Trophoblast cell (in vitro differentiated cells and primary cell): ENCODE measurements around the gene ERVMER34-1.

Source experiments
- DNase-seq, 2 donors: peaks; one replicate each; pipeline ENCODE4 v3.0.0-alpha.2; 2016
- H2AFZ ChIP-seq: 2 replicates; pipeline ENCODE4 v1.6.1; 2013; ENCODE audit warnings: low read length, moderate library complexity, mild to moderate bottlenecking; ENCODE audit not compliant: insufficient read depth, poor library complexity
- H2AK5ac ChIP-seq: 2 replicates; pipeline ENCODE4 v1.6.1; 2013; ENCODE audit warnings: mild to moderate bottlenecking, low read length
- H2BK120ac ChIP-seq: 2 replicates; pipeline ENCODE4 v1.6.1; 2013; ENCODE audit warnings: low read length, mild to moderate bottlenecking, moderate library complexity; ENCODE audit not compliant: insufficient read depth, poor library complexity
- H2BK12ac ChIP-seq: 2 replicates; pipeline ENCODE4 v1.6.1; 2013; ENCODE audit warnings: mild to moderate bottlenecking, low read length, moderate library complexity
- H2BK5ac ChIP-seq: 2 replicates; pipeline ENCODE4 v1.6.1; 2013; ENCODE audit warnings: low read length, low read depth, moderate library complexity, mild to moderate bottlenecking; ENCODE audit not compliant: poor library complexity
- H3K14ac ChIP-seq: 2 replicates; pipeline ENCODE4 v1.6.1; 2013; ENCODE audit warnings: mild to moderate bottlenecking, low read length
- H3K18ac ChIP-seq: 2 replicates; pipeline ENCODE4 v1.6.1; 2013; ENCODE audit warnings: mild to moderate bottlenecking, low read length
- H3K23ac ChIP-seq: 2 replicates; pipeline ENCODE4 v1.6.1; 2013; ENCODE audit warnings: low read length
- H3K27ac ChIP-seq: 2 replicates; pipeline ENCODE4 v1.5.1; 2013; ENCODE audit warnings: low read depth, mild to moderate bottlenecking, inconsistent platforms, low read length, moderate library complexity
- H3K27me3 ChIP-seq: 2 replicates; pipeline ENCODE4 v1.6.1; 2013; ENCODE audit warnings: inconsistent platforms, mild to moderate bottlenecking, low read length, moderate library complexity; ENCODE audit not compliant: insufficient read depth
- H3K36me3 ChIP-seq, 2 experiments: 1 replicate in 1 of 2; 2 replicates in 1 of 2; pipeline ENCODE4 v1.6.1; 2013; ENCODE audit warnings: low read length in 2 of 2, mild to moderate bottlenecking in 2 of 2, moderate library complexity in 1 of 2; ENCODE audit not compliant: insufficient read depth in 2 of 2, control insufficient read depth in 1 of 2
- H3K4ac ChIP-seq: 2 replicates; pipeline ENCODE4 v1.6.1; 2013; ENCODE audit warnings: low read depth, mild to moderate bottlenecking, low read length, moderate library complexity
- H3K4me1 ChIP-seq, 2 experiments: 1 replicate in 1 of 2; 2 replicates in 1 of 2; pipeline ENCODE4 v1.6.1; 2013; ENCODE audit warnings: low read length in 2 of 2, mild to moderate bottlenecking in 2 of 2, moderate library complexity in 1 of 2; ENCODE audit not compliant: insufficient read depth in 2 of 2, control insufficient read depth in 1 of 2
- H3K4me2 ChIP-seq: 2 replicates; pipeline ENCODE4 v1.6.1; 2013; ENCODE audit warnings: inconsistent platforms, mild to moderate bottlenecking, low read length, moderate library complexity
- H3K4me3 ChIP-seq: 2 replicates; pipeline ENCODE4 v1.5.1; 2013; ENCODE audit warnings: mild to moderate bottlenecking, low read depth, low read length, inconsistent platforms
- H3K79me1 ChIP-seq: one replicate; pipeline ENCODE4 v1.6.1; 2013; ENCODE audit warnings: low read length
- H3K79me2 ChIP-seq: 2 replicates; pipeline ENCODE4 v1.6.1; 2013; ENCODE audit warnings: low read length, mild to moderate bottlenecking; ENCODE audit not compliant: control insufficient read depth, insufficient read depth, poor library complexity
- H3K9ac ChIP-seq: 2 replicates; pipeline ENCODE4 v1.6.1; 2013; ENCODE audit warnings: mild to moderate bottlenecking, low read length
- H3K9me3 ChIP-seq: 2 replicates; pipeline ENCODE4 v1.6.1; 2013; ENCODE audit warnings: low read depth, mild to moderate bottlenecking, control low read depth, inconsistent platforms, low read length; ENCODE audit not compliant: insufficient read depth
- H4K12ac ChIP-seq: 2 replicates; pipeline ENCODE4 v1.6.1; 2013; ENCODE audit warnings: low read depth, mild to moderate bottlenecking, low read length, moderate library complexity
- H4K8ac ChIP-seq: 2 replicates; pipeline ENCODE4 v1.6.1; 2013; ENCODE audit warnings: low read depth, mild to moderate bottlenecking, low read length, moderate library complexity
- H4K91ac ChIP-seq: one replicate; pipeline ENCODE4 v1.6.1; 2013; ENCODE audit warnings: low read depth, mild to moderate bottlenecking, low read length, moderate library complexity
- WGBS: extraction: QIAGEN DNeasy Blood & Tissue Kit; methylation state at CpG from one replicate; pipeline ENCODE4 v1.1.7; 2013; ENCODE audit warnings: missing lambda C conversion rate; ENCODE audit not compliant: insufficient read length, insufficient coverage; ENCODE audit errors: extremely low coverage; 5-methylcytosine and 5-hydroxymethylcytosine counted together

The ERVMER34-1 gene

DNA sequence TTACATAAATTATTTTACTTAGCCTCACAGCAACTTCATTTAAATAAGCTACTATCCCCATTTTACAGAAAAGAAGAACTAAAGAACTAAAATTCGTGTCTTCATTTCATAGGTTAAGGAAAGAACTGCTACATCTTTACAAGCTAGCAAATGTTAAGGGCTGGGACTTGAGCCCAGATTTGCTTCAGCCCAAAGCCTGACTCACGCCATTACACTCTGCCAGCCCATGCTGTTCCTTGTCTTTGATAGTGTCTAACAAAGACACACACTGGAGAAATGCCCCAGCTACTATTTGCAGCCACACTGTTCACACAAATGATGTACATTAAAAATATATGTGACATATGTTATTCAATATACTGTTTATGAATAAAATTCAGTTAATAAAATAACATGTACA lies 29.0 kb upstream of the ERVMER34-1 start:
- no peaks in the 10 kb centered on the region for H3K79me1 ChIP-seq
- H2AK5ac ChIP-seq: no peak overlapping the region
- no peaks in the 10 kb centered on the region for H3K36me3 ChIP-seq
- H3K4ac ChIP-seq: no peak overlapping the region
- H4K91ac ChIP-seq: no peak overlapping the region
- H3K9me3 ChIP-seq: no peaks in the 10 kb centered on the region
- no peak overlapping the region for H3K27ac ChIP-seq
- H3K27me3 ChIP-seq: no peaks in the 10 kb centered on the region
- no peak for DNase-seq
- no peak overlapping the region for H3K23ac ChIP-seq
- peaks cover 0 to 5% of the 10 kb centered on the region in 2 experiments for H3K4me1 ChIP-seq
- no peak overlapping the region for H2BK5ac ChIP-seq
- no peak overlapping the region for H3K14ac ChIP-seq
- no peak overlapping the region for H2AFZ ChIP-seq
- no peak overlapping the region for H3K18ac ChIP-seq
- H2BK12ac ChIP-seq: no peak overlapping the region
- no peak overlapping the region for H4K12ac ChIP-seq
- no peaks in the 10 kb centered on the region for H3K79me2 ChIP-seq
- no peak overlapping the region for H3K4me3 ChIP-seq
- H2BK120ac ChIP-seq: no peak overlapping the region
- WGBS: no CpG with 5 or more reads among the region's 2 CpGs
- no peak overlapping the region for H3K9ac ChIP-seq
- H3K4me2 ChIP-seq: no peak overlapping the region
- no peak overlapping the region for H4K8ac ChIP-seq

DNA sequence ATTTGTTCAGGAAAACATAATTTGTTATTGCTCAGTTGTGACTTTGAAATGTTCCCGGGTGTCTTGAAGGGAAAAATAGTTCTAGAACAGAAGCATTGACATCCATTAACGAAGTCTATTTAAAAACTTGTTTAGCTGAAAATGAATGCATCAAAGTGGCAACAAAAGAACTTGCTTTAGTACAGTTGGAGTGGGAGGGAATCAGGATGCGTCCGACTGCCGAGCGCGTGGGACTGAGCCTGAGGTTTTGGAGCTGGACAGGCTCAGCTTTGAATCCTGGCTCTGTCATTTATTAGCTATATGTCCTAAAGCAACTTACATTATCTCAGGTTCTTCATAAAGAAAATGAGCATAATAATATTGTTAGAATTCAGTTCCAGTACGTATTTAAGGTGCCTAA lies 9.0 kb upstream of the ERVMER34-1 start:
- Histone ChIP-seq H2BK12ac (no peak overlapping the region), H3K27ac (no peak overlapping the region), H3K36me3 (no peaks in the 10 kb centered on the region), H3K4me3 (no peak overlapping the region), H3K14ac (no peak overlapping the region), H2BK5ac (no peak overlapping the region), H3K9me3 (no peaks in the 10 kb centered on the region), H2AFZ (no peak overlapping the region), H2AK5ac (no peak overlapping the region), H3K79me2 (no peaks in the 10 kb centered on the region), H3K79me1 (no peaks in the 10 kb centered on the region), H3K4ac (no peak overlapping the region), H4K91ac (no peak overlapping the region), H4K8ac (no peak overlapping the region), H3K4me2 (no peak overlapping the region), H4K12ac (no peak overlapping the region), H3K4me1 (no peaks in the 10 kb centered on the region), H3K18ac (no peak overlapping the region), H3K27me3 (no peaks in the 10 kb centered on the region), H3K9ac (no peak overlapping the region), H2BK120ac (no peak overlapping the region), H3K23ac (no peak overlapping the region)
- DNase-seq: no peak
- WGBS: no CpG with 5 or more reads among the region's 8 CpGs

DNA sequence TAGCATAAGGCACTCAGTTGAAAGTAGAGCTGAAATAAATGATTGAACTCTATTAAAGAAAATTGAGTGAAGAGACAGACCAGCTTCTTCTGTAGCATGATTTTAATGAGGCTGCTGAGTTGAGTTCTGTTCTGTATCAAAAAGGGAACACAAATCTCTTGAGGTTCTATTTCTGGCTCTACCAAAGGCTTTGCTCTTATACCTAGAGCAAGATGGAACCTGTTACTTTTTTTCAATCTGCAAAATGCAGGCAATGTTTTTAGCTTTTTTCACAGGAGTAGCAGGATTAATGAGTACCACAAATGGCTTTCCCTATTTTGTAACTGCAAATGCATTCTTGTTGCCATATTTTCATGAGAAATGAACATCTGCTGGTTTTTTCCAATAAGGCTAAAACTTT lies 4.2 kb upstream of the ERVMER34-1 start:
- H3K79me2 ChIP-seq: no peaks in the 10 kb centered on the region
- no peak overlapping the region for H3K4me3 ChIP-seq
- no peak overlapping the region for H4K91ac ChIP-seq
- H3K23ac ChIP-seq: no peak overlapping the region
- H3K4me2 ChIP-seq: no peak overlapping the region
- no peaks in the 10 kb centered on the region for H3K36me3 ChIP-seq
- H3K79me1 ChIP-seq: peaks cover 3% of the 10 kb centered on the region
- no peak overlapping the region for H2BK12ac ChIP-seq
- no peak overlapping the region for H4K12ac ChIP-seq
- H2AFZ ChIP-seq: no peak overlapping the region
- no peak overlapping the region for H3K18ac ChIP-seq
- no peaks in the 10 kb centered on the region for H3K27me3 ChIP-seq
- no peak overlapping the region for H2BK5ac ChIP-seq
- no peak overlapping the region for H3K14ac ChIP-seq
- H3K4me1 ChIP-seq: peaks cover 0 to 4% of the 10 kb centered on the region in 2 experiments
- H4K8ac ChIP-seq: no peak overlapping the region
- H3K9ac ChIP-seq: no peak overlapping the region
- no peak for DNase-seq
- no peak overlapping the region for H3K27ac ChIP-seq
- H2AK5ac ChIP-seq: no peak overlapping the region
- no peak overlapping the region for H3K4ac ChIP-seq
- no peaks in the 10 kb centered on the region for H3K9me3 ChIP-seq
- H2BK120ac ChIP-seq: no peak overlapping the region

DNA sequence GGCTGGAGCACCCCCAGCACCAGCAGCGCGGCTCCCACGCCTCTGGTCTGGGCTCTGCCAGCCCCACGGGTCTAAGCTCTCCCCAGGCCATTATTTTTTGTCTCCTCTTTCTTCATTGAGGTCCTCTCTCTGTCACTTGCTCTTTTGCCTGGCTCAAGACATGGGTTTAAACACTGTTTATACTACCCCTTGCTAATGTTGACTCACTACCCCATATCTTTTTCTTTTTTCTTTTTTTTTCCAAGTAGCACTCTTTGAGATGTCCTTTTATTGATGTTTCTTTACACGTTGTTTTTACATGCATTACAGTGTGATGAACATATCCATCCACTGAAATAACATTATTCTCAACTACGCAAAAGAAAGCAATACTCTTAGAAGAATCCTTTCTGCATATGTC lies 1.7 kb upstream of the ERVMER34-1 start:
- no peak overlapping the region for H2BK120ac ChIP-seq
- H2BK12ac ChIP-seq: no peak overlapping the region
- no peak overlapping the region for H2BK5ac ChIP-seq
- no peak overlapping the region for H4K12ac ChIP-seq
- no peak overlapping the region for H3K4ac ChIP-seq
- no peak overlapping the region for H3K18ac ChIP-seq
- H3K4me2 ChIP-seq: no peak overlapping the region
- no peak overlapping the region for H3K9ac ChIP-seq
- no peak overlapping the region for H3K27ac ChIP-seq
- no peak for DNase-seq
- no peak overlapping the region for H3K4me3 ChIP-seq
- H3K23ac ChIP-seq: no peak overlapping the region
- H3K4me1 ChIP-seq: peaks cover 0 to 9% of the 10 kb centered on the region in 2 experiments
- no peak overlapping the region for H2AFZ ChIP-seq
- no CpG with 5 or more reads among the region's 6 CpGs for WGBS
- no peak overlapping the region for H3K14ac ChIP-seq
- H3K79me1 ChIP-seq: peaks cover 3% of the 10 kb centered on the region
- no peak overlapping the region for H4K8ac ChIP-seq
- no peaks in the 10 kb centered on the region for H3K27me3 ChIP-seq
- H2AK5ac ChIP-seq: no peak overlapping the region
- H3K79me2 ChIP-seq: no peaks in the 10 kb centered on the region
- H3K9me3 ChIP-seq: no peaks in the 10 kb centered on the region
- H3K36me3 ChIP-seq: no peaks in the 10 kb centered on the region
- H4K91ac ChIP-seq: no peak overlapping the region
